Measurements from ENCODE around the gene TSKS. TPM values are rescaled to one million over a fixed set of nuclear protein-coding genes. Genes with fewer than 3 reads are reported as not detected.

Gene TSKS
- total RNA-seq, 4 donors from 2014 or later, result 0.32 to 12.7 (median 0.82) TPM; not detected in 1

- no peaks in the 10 kb centered on the region for H3K27me3 ChIP-seq
- no peak for DNase-seq
- in situ Hi-C loops (cut with MboI; ENCODE audit: low pct_ligation_motif_present in 1 of 4, low pct_unique_long_range_greater_than_20kb in 1 of 4, low sequenced_read_pairs in 3 of 4) (no loop called here), intact Hi-C loops (cut with DNase I; ENCODE audit: low total_unique reads) (no loop called here)
- H3K4me1 ChIP-seq, result peaks cover 0 to 5% (median 0%) of the 10 kb centered on the region in 4 donors
- no peaks in the 10 kb centered on the region for H3K9me3 ChIP-seq
- WGBS, 2 donors (ENCODE audit: low coverage in 1 of 2), result 95% methylated on average over 5 of the region's 5 CpGs; no CpG with 5 or more reads in 1 of the 2 donors
- H3K27ac ChIP-seq, result no peak overlapping the region
- no peak for TF ChIP-seq CTCF (IDR thresholded peaks at IDR 0.05)
- TF ChIP-seq POLR2AphosphoS5 (IDR thresholded peaks at IDR 0.05), result no peak
- no peak for TF ChIP-seq EP300 (IDR thresholded peaks at IDR 0.05; ENCODE audit: low read depth)
- no peak for TF ChIP-seq POLR2A (IDR thresholded peaks at IDR 0.05)
- H3K4me3 ChIP-seq, result no peak overlapping the region
- H3K36me3 ChIP-seq, result peaks cover 0 to 24% (median 10%) of the 10 kb centered on the region in 4 donors
These were observed 24.6 kb upstream of the TSKS start for GRCh38 chr19:49787746-49788145.

DNA sequence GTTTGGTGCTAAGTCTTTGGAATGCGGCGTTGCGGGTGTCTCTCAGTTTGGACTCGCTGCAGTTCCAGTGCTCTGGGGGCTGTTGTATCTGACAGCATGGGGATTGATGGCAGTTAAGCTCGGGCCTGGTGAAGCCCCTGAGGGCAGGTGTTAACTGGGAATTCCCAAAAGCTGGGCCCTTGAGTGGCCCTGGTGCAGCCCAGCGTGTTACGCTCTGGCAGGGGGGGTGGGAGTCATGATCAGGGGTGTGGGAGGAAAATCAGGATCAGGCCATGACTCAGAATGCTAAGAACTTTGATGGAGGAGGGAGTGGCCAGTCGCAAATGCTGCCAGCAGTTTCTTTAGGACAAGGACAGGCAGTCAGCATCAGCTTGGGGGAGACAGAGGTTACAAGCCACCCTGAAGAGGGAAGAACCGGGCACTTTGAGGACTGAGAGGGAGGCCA is 23.3 kb upstream of the TSKS start:
- intact Hi-C loops (cut with DNase I; ENCODE audit: low total_unique reads), result no loop called here

DNA sequence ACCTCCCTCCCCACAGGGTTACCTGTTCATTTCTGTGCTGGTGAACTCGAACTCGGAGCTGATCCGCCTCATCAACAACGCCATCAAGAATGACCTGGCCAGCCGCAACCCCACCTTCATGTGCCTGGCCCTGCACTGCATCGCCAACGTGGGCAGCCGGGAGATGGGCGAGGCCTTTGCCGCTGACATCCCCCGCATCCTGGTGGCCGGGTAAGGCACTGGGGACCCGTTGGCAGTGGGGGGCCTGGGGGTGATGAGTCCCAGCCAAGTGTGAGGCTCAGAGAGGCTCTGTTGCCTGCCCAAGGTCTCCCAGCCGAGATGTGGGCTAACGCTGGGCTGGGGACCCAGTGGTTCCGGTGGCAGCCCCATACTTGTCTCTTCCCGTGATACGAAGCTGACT is 19.4 kb upstream of the TSKS start:
- in situ Hi-C loops (cut with MboI; ENCODE audit: low pct_ligation_motif_present in 1 of 4, low pct_unique_long_range_greater_than_20kb in 1 of 4, low sequenced_read_pairs in 3 of 4) (no loop called here), intact Hi-C loops (cut with DNase I; ENCODE audit: low total_unique reads) (no loop called here)
- H3K9me3 ChIP-seq, result no peaks in the 10 kb centered on the region
- no peak overlapping the region for H3K27ac ChIP-seq
- peaks cover 0 to 5% (median 0%) of the 10 kb centered on the region in 4 donors for H3K4me1 ChIP-seq
- H3K36me3 ChIP-seq, result peaks cover 0 to 21% (median 4%) of the 10 kb centered on the region in 4 donors
- 97% methylated on average over 18 of the region's 18 CpGs; no CpG with 5 or more reads in 1 of the 2 donors for WGBS, 2 donors (ENCODE audit: low coverage in 1 of 2)
- no peak for DNase-seq
- H3K27me3 ChIP-seq, result no peaks in the 10 kb centered on the region
- H3K4me3 ChIP-seq, result no peak overlapping the region
- TF ChIP-seq CTCF (IDR thresholded peaks at IDR 0.05) (no peak), POLR2A (IDR thresholded peaks at IDR 0.05) (no peak), EP300 (IDR thresholded peaks at IDR 0.05; ENCODE audit: low read depth) (no peak), POLR2AphosphoS5 (IDR thresholded peaks at IDR 0.05) (no peak)

More for the DNA sequence above, 23.3 kb upstream of the TSKS start:
- Histone ChIP-seq H3K4me1 (peaks cover 0 to 5% (median 0%) of the 10 kb centered on the region in 4 donors), H3K27me3 (no peaks in the 10 kb centered on the region), H3K4me3 (no peak overlapping the region), H3K27ac (peak overlapping the region in 1 of 4 donors; percentile 34), H3K9me3 (no peaks in the 10 kb centered on the region), H3K36me3 (peaks cover 0 to 25% (median 4%) of the 10 kb centered on the region in 4 donors)
- no peak for DNase-seq
- in situ Hi-C loops (cut with MboI; ENCODE audit: low pct_ligation_motif_present in 1 of 4, low pct_unique_long_range_greater_than_20kb in 1 of 4, low sequenced_read_pairs in 3 of 4), result no loop called here
- TF ChIP-seq EP300 (IDR thresholded peaks at IDR 0.05; ENCODE audit: low read depth) (no peak), POLR2A (IDR thresholded peaks at IDR 0.05) (no peak), CTCF (IDR thresholded peaks at IDR 0.05) (no peak), POLR2AphosphoS5 (IDR thresholded peaks at IDR 0.05) (no peak)
- 20 to 77% methylated on average over 1 to 9 of the region's 9 CpGs for WGBS, 2 donors (ENCODE audit: low coverage in 1 of 2)

DNA sequence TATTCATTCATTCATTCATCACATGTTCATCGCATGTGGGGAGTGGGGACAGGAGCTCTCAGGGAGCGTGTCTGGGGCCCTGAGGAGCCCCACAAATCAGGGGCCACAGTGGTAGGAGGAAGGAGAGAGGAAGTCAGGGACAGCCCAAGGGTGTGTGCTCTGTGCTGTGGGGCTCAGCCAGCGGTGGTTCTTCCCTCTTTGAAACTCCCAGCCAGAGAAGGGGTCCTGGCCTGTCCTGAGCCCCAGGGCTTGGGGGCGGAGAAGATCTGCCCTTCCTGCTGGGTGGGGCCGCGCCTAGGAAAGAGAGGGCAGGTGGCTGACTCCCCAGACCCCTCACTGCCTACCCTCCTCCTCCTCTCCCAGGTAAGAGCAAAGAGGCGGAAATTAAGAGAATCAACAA is 18.3 kb upstream of the TSKS start:
- intact Hi-C loops (cut with DNase I; ENCODE audit: low total_unique reads), result no loop called here
- no peak overlapping the region for H3K4me3 ChIP-seq
- H3K36me3 ChIP-seq, result peaks cover 0 to 21% (median 4%) of the 10 kb centered on the region in 4 donors
- no peak for DNase-seq
- TF ChIP-seq EP300 (IDR thresholded peaks at IDR 0.05; ENCODE audit: low read depth), result no peak
- no peak for TF ChIP-seq POLR2A (IDR thresholded peaks at IDR 0.05)
- no peak for TF ChIP-seq POLR2AphosphoS5 (IDR thresholded peaks at IDR 0.05)
- no peak for TF ChIP-seq CTCF (IDR thresholded peaks at IDR 0.05)
- peaks cover 0 to 3% (median 0%) of the 10 kb centered on the region in 4 donors for H3K4me1 ChIP-seq
- in situ Hi-C loops (cut with MboI; ENCODE audit: low pct_ligation_motif_present in 1 of 4, low pct_unique_long_range_greater_than_20kb in 1 of 4, low sequenced_read_pairs in 3 of 4), result no loop called here
- no peaks in the 10 kb centered on the region for H3K9me3 ChIP-seq
- no peak overlapping the region for H3K27ac ChIP-seq
- WGBS, 2 donors (ENCODE audit: low coverage in 1 of 2), result 60 to 91% methylated on average over 1 to 7 of the region's 7 CpGs
- no peaks in the 10 kb centered on the region for H3K27me3 ChIP-seq
